GM12865 (cell line): ENCODE measurements around the gene CADM4.

Experiments
- DNase-seq: peaks from one replicate; pipeline ENCODE4 v3.0.0; 2010; ENCODE audit warnings: low read depth
- H3K4me3 ChIP-seq: 2 replicates; pipeline ENCODE4 v1.5.1; 2011; ENCODE audit warnings: mild to moderate bottlenecking, low read depth, low read length, control low read depth
- CTCF ChIP-seq: IDR thresholded peaks from 2 replicates; pipeline ENCODE4 v1.5.1; 2011; ENCODE audit warnings: low read length, control low read depth, low read depth, inconsistent platforms; ENCODE audit not compliant: insufficient read depth; ENCODE audit errors: missing control alignments

The CADM4 gene

GRCh38 chr19:43673637-43674036, 34.0 kb upstream of the CADM4 start:
- no peak for DNase-seq
- no peak overlapping the region for H3K4me3 ChIP-seq
- TF ChIP-seq CTCF, result no peak

GRCh38 chr19:43672061-43672679, 32.5 kb upstream of the CADM4 start:
- no peak for TF ChIP-seq CTCF
- no peak for DNase-seq
- H3K4me3 ChIP-seq, result no peak overlapping the region

- peak overlapping the region; percentile 48 for H3K4me3 ChIP-seq
- peak; percentile 98 for DNase-seq
- no peak for TF ChIP-seq CTCF
These were observed 28.9 kb upstream of the CADM4 start for GRCh38 chr19:43668406-43669109.

- TF ChIP-seq CTCF, result no peak
- peak overlapping the region; percentile 64 for H3K4me3 ChIP-seq
- DNase-seq, result no peak
These were observed 28.3 kb upstream of the CADM4 start for GRCh38 chr19:43667876-43668405.

GRCh38 chr19:43667126-43667875, 27.7 kb upstream of the CADM4 start:
- H3K4me3 ChIP-seq, result peak overlapping the region; percentile 64
- TF ChIP-seq CTCF, result no peak
- no peak for DNase-seq

GRCh38 chr19:43664018-43664417, 24.4 kb upstream of the CADM4 start:
- DNase-seq, result peak; percentile 46
- no peak for TF ChIP-seq CTCF
- no peak overlapping the region for H3K4me3 ChIP-seq
